Activated naive CD4-positive, alpha-beta T cell treated with Interleukin-2 at 50 U/mL for 16 hours (primary cell): ENCODE data around the gene MEFV.

Experiments
- DNase-seq: peaks from one replicate; pipeline ENCODE4 v3.0.0-alpha.2; 2020

MEFV gene

DNA sequence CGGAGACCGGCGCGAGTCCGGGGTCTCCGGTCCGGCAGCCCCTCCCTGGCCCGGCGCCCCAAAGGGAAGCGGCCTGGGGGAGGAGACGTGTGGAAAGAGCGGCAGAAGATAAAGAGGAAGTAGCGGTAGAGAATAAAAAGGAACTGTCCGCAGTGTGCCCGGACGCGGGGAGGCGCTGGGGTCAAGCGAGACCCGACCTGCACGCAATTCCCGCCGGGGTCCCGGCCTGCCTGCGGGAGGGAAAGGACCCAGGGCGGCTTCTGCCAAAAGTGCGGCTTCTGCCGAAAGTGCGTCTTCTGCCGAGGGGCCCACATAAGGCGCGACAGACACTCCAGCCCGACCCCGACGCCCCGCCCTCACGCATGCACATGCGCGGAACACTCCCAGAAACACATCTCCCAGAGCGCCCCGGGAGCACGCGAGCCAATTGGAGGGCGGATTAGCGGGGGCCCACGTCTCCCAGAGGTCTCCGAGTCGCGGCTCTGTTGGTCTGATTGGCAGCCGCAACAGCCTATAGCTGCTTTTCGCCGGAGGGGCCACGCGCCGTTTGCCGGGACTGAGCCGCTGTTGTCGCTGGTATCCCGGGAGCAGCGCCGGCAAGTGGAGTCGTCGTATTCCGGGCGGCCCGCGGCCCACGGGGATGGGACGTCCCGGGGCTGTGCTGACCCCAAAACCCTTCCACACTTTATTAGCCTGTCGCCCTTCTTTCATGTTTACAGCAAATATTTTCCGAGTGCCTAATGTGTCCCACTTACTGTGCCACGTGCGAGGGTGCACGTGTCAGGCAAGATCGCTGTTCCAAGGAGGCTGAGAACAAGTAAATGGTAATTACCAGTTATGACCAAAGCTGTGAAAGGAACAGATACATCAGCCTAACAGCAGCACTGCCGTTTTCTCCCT is 8.0 kb upstream of the MEFV start:
- peak; percentile 99 for DNase-seq

DNA sequence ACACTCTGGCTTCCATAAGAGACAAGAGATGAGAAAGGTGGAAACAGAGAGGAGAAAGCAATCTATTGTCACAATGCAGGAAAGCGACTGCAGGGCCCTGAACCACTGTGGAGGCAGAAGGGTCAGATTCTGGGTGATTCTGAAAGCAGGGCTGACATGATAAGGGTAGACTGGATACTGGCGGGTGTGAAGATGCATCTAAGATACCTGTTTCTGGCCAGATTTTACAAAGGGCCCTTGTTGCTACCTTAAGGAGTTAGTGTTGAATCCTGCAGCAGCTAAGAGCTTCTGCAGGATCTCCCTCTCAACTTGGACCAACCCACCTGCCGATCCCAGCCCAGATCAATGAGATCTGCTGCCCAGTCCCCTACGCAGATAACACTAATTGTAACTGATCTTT is 6.1 kb upstream of the MEFV start:
- no peak for DNase-seq

DNA sequence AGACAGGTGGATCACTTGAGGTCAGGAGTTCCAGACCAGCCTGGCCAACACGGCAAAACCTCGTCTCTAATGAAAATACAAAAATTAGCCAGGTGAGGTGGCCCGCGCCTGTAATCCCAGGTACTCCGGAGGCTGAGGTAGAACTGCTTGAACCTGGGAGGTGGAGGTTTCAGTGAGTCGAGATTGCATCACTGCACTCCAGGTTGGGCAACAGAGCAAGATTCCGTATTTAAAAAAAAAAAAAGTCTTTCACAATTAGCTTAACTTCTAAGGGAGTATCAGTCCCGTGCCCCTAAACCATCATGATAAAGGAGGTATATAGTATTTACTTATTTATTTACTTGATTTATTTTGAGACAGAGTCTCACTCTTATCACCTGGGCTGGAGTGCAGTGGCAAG is 3.4 kb upstream of the MEFV start:
- DNase-seq, result no peak

DNA sequence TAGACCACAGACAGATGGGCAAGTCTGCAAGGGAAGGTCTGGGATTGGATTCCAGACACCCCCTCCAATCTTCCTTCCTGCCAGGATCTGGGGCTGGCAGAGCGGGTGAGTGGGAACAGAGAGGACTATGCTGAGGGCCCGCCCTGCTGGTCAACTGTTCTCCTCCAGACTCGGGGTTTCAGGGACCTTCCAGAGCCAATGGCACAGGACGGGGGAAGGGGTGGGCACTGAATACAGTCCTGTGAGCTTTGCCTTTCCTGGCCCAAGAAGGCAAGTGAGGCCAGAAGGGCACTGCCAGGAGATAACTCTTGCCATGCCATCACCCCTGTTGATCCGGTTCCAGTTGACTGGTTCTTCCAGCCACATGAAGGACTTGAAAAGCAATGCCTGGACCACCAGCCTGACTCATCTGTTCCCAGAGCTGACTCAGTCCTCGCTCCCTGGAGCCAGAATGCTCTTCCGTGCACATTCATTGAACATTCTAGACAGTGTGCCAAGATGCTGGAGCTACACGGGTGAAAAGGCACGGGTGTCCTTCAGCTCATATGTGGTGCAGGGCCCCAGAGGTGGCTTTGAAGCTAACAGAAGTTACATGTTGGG is 533 bp upstream of the MEFV start:
- no peak for DNase-seq

DNA sequence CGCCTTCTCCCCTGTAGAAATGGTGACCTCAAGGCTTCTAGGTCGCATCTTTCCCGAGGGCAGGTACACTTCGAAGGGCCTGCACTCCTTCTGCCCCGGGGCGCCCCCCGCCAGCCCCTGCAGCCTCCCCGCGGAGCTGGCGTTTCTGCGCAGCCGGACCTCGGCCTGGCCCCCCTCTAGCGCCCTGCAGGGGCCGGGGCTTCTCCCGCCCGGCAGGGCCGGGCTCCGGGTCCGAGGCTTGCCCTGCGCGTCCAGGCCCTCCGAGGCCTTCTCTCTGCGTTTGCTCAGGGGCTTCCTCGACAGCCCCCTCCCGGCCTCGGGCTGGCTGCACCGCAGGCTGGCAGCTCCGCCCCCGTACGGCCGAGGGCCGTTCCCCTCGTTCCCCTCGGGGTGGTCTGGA is 2.1 kb downstream of the MEFV start:
- no peak for DNase-seq

DNA sequence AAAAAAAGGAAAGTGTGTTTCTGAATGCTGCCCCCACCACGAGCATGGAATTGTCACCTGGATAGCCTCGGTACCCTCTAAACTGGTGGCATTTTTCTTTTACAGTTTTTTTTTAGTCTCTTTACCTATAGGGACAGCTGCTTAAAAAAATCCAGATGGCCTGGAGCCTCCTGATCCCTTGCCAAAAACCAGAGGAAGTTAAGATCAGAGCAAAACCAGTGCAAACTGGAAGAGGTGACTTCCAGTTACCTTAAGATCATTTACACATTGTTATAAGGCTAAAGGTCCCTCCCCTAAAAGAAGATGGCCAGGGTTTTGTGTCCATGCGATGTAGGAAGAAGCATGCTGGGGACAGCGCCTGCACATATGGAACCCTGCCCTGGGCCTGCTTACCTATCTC is 3.5 kb downstream of the MEFV start:
- DNase-seq, result no peak

DNA sequence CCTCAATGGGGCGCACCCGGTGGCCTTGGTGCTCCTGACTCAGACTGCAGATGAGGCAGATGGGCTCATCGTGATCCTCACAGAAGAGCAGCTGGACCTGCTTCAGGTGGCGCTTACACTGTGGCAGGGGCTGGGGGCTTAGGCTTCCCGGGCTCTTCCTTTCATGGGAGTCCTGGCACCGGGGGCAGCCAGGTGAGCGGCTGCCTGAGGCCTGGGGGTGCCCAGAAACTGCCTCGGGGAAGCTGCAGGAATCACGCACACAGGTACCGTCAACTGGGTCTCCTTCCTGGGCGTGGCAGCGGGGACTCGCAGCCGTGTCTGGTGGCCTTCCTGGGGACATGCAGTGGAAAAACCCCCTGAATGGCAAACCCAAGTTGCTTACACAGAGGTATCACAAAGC is 7.0 kb downstream of the MEFV start:
- no peak for DNase-seq

DNA sequence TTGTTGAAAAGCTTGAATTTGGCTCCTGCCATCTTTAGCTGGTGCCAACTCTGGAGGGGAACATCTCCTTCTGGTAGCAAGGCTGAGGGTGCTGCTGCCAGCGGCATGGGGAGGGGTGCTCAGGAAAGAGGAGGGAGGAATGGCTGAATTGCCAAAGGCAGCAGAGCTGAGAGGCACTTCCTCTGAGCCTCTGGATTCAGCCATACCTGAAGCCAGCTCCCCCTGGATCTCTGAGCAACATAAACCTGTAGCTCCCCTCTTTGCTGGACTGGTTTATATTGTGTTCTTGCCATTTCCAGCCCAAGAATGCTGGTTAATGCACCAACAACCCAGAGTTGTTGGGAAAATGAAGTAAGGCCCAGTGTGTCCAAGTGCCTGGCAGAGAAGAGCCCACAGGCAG is 7.4 kb downstream of the MEFV start:
- no peak for DNase-seq

DNA sequence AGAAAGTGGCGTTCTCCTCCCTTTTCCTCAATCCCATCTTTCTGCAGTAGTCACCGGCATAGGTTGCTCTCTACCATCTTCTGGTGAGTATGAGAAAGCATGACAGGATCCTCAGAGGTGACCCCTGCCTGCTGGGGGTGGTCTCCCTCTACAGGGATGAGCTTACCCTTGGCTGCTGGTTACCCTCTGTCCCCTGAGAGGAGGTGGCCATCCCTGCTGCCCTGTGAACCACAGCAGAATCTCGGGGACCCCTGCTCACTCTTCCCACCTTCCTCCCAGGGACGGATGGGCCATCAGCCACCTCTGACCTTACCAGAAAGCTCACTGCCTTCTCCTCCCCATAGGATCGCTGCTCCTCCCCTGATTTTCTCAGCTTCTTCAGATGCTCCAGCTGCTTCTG is 7.8 kb downstream of the MEFV start:
- no peak for DNase-seq

DNA sequence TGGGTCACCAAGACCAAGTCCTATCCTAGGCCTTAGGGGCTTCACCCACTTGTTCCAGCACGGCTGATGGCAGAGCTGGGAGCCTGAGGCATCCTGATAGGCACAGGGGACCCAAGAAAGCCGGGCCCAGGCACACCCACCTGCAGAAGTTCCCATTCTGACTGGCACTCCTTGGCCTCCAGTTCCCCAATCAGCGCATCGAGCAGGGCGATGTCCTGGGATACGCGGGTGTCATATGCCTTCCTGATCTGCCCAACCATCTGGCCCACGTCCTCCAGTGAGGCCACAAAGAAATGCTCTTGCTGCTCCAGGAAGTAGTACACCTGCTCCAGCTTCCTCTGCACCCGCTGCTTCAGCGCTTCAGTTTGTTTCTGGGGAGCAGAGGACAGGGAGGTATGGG is 9.6 kb downstream of the MEFV start:
- no peak for DNase-seq

DNA sequence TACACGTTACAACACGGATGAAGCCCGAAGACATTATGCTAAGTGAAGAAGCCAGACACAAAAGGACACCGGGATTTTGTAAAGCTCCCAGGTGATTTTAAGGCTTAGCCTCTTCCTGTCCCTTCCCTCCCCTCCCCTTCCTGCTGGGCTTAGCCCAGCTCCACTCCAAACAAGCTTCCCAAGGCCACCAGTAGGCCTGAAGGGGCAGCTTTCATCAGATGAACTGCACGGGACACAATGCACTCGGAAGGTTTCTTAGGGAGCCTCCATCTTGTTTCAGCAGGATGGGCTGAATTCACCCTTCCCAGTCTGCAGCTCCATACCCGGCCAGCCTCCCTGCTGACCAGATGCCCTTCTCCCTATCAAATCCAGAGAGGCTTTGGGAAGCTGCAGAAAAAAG is 10.4 kb downstream of the MEFV start:
- DNase-seq, result no peak

DNA sequence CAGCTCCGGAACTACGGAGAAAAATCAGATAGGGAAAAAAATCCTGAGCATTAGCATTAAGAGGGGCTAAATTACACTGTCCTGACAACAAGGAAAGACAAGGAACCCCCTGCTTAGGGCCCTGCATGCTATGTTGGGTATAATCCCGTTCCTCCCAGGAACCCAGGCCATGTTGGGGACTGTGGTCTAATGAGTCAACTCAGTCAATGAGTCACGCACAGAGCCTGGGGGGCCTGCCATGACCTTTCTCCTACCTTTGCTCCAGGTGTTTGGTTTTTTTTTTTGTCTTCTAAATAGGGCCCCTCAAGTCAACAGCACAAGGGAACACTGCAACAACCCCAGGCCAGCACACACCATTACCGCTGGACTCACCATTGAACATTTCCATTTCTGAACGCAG is 12.6 kb downstream of the MEFV start:
- DNase-seq, result no peak

DNA sequence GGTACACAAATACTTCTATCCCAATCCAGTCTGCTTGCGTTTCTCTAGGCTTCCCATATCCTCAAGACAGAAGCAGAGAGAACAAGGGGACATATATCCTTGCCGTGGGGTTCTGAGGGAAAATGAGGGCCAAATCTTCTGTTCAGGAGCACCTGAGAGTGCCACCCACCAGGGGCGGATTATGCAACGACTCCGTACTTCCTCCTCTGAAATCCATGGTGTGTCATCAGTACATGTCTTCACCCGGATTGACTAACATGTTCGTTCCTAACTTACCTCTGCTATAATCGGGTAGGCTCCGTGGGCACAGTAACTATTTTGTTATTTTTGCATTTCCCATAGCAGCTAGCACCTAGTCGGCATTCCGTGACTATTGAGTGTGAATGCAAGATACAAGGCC is 13.7 kb downstream of the MEFV start:
- DNase-seq, result no peak

DNA sequence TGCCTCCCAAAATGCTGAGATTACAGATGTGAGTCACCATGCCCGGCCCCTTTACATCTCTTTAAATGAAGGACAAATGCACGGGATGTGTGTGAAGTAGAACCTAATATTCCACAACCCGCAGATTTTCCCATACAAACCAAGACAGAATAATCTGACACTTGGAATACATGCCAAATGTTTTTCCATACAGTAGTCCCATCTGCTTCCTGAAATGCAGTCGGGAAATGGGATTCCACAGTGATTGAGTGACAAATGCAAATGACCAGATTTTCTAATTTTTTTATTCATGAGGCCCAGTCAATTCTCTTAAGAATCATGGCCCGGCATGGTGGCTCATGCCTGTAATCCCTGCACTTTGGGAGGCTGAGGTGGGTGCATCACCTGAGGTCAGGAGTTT is 14.7 kb downstream of the MEFV start:
- DNase-seq, result no peak

DNA sequence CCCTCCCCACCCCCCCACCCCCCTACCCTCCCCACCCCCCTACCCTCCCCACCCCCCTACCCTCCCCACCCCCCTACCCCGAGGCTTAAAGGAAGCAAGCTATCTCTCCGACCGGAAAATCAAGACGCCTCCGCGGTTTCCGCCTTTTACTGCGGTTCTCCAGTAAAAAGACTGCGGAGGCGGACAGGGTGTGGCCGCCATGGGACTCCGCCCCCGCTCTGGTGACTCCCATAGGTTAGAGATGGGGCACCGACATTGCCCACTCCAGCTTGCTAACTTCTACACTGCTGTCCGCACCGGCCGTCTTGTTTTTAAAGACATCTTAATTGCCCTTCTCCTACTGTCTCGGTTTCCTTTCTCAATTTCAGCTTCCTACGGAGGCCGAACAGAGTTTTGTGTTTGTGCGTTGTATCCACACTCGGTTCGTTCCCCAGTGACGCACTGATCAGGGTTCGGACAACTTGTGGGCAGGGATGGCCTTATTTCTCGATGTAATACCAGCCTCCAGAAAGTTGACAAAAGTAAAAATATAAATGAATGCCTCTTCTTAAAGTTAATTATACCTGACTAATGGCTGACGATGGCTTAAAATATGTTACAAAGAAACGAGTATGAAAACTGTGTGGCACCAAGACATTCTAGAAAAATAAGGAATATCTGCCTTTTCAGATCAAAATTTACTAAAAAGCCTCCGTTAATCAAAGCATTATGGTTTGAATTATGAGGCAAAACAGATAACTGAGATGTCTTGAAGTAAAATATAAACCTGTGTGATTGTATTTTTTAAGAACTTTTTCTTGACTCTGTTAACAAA is 20.4 kb downstream of the MEFV start:
- peak; percentile 50 for DNase-seq

DNA sequence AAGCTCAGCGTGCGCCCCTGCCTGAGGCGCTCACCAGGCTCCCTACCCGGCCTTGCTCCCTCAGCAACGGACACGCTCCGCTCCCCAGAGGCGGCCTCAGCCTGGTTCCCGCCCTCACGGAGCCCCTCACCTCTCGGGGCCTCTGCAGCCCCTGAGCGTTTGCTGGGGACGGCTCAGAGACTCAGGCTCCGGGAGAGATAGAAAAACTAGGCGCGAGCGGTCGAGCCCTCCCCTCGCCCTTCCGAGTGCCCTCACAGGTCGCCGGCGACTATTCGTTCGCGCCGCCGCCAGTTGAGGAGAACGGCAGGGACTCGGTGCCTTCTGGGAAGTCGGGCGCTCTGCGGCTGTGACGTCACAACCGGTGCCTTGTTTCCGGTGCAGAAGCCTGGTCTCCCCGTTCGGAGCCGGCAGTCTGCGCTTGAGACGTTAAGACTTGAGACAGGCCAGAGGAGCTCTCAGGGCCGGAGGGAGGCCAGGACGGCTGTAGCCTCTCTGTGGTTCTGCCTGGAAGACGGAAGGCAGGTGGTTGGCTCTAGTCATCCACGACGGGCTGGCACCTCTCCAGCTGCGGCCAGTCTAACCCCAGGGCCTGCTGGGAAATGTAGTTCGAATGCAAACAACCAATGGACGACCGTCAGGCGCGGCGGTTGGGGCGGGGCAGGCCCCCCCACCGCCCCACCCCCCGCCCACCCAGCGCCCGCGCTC is 21.4 kb downstream of the MEFV start, which contains the start of gene ZNF200:
ZNF200 (minus strand) TSS at position 302 of the 705 bp plus-strand sequence. CDS start 1,403 bp downstream, outside the sequence.
- peak; percentile 94 for DNase-seq

DNA sequence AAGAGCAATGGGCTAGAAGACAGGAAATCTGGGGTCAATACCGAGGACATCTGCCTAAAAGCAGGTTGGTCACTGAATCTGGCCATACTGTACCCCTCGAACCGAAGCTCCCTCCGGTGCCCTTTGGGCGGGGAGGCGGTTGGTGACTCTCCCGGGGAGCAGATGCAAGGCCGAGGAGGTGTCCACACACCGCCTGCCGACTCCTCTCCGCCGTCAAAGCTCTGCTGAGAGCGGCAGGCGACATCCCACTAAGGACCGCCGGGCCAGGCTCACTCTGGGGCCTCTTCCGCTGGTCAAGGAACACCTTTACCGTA is 21.9 kb downstream of the MEFV start:
- DNase-seq, result no peak

DNA sequence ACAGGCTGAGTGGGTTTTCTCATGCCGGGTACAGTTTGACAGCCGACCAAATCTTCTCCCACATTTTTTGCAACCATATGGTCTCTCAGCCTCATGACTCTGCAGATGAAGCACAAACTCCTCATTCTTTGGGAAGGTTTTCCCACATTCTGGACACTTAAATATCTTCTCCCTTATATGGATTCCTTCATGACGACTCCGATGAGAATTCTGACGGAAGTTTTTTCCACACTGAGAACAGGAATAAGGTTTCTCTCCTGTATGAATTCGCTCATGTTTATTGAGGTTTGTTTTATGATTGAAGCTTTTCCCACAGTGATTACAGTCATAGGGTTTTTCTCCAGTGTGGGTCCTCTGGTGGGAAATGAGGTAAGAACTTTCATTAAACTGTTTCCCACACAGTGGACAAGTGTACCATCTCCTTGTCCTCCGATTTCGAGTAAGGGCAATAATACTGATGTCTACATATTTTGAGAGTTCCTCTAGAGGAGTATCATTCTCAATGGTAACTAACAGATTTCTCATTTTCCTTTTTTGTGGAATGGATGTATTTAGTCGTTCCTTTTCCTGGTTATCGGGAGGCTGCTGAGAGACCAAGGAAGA is 32.4 kb downstream of the MEFV start:
- DNase-seq, result no peak

DNA sequence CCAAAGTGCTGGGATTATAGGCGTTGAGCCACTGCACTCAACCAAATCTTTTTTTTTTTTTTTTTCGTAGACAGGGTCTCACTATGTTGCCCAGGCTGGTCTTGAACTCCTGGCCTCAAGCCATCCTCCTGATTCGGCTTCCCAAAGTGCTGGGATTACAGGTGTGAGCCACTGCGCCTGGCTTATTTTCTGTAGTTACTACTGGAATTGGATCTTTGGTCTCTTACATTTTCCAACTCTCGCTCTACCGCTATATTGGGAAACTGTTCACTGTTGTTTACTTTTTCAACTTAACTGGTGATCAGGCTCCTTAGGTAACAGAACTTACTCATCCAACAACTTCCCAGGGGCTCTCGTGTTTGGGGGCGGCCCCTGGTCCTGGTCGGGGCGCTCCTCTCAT is 35.6 kb downstream of the MEFV start:
- no peak for DNase-seq

DNA sequence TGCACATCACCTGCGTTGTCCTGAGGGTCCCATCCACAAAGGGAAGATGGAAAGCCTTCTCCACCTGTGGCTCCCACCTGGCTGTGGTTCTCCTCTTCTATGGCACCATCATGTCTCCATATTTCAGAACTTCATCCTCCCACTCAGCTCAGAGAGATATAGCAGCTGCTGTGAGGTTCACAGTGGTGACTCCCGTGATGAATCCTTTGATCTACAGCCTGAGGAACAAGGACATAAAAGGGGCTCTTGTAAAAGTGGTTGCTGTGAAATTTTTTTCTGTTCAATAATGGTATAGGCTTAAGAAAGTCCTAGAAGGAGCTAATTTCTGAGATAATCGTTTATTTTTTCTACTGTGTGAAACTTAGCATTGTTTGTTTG is 40.2 kb downstream of the MEFV start:
- DNase-seq, result no peak

DNA sequence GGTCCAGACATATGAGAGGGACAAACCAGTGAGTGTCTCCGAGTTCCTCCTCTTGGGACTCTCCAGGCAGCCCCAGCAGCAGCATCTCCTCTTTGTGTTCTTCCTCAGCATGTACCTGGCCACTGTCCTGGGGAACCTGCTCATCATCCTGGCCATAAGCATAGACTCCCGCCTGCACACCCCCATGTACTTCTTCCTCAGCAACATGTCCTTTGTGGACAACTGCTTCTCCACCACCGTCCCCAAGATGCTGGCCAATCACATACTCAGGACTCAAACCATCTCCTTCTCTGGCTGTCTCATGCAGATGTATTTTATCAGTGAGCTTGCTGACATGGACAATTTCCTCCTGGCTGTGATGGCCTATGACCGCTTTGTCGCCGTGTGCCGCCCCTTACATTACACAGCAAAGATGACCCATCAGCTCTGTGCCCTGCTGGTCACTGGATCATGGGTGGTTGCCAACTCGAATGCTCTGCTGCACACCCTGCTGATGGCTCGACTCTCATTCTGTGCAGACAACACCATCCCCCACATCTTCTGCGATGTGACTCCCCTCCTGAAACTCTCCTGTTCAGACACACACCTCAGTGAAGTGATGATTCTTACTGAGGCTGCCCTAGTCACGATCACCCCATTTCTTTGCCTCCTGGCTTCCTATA is 40.7 kb downstream of the MEFV start:
- DNase-seq, result peak; percentile 3

DNA sequence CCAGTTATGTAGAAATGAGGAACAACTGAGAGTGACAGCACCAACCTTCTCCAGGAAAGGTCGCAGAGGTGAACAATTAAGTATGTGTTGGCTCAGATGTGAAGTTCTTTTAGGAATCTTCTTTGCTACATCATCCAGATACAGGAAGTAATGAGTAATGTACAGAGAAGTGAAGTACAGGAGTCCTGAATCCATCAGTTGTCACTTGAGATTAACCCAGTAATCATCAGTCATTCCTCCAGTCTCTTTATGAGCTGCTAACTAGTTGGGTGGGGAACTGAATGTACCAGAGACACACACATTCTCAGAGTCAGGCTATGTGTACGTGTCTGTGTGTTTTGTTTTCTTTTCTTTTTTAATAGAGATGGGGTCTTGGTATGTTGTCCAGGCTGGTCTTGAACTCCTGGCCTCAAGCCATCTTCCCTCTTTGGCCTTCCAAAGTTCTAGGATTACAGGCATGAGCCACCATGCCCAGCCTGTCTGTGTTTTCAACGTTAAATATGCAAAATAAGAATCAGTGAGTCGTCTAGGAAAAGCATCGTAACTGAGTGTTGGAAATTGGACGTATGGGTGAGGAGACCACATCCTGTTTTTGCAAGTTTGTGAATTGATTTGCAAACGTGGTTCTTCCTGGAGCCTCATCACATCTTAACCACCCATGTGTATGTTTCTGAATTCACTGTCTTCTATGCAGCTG is 41.4 kb downstream of the MEFV start:
- DNase-seq, result peak; percentile 9
